ENCODE results near the gene EBI3. TPM values are rescaled to one million over a fixed set of nuclear protein-coding genes. Genes with fewer than 3 reads are reported as not detected.

Gene EBI3
- total RNA-seq, 2 experiments from 2014 or later = not detected

- peaks cover 41 to 43% of the 10 kb centered on the region in 2 experiments for H3K27me3 ChIP-seq (ENCODE audit: control insufficient read depth in 1 of 2, insufficient read depth in 2 of 2, low read length in 2 of 2)
- CTCF ChIA-PET = no interaction called here
- intact Hi-C loops (cut with DNase I, micrococcal nuclease) = no loop called here
- ATAC-seq (ENCODE audit: poor library complexity) (no peak), DNase-seq (no peak)
- no peaks in the 10 kb centered on the region for H3K9me3 ChIP-seq (ENCODE audit: control insufficient read depth in 1 of 2, insufficient read depth in 1 of 2, low read length in 2 of 2)
- H3K36me3 ChIP-seq (ENCODE audit: insufficient read depth, low read length) = no peaks in the 10 kb centered on the region
- Mint-ChIP-seq H3K27me3 (peaks cover 69% of the 10 kb centered on the region), H3K9me3 (no peaks in the 10 kb centered on the region), H3K4me1 (ENCODE audit: low read depth) (peaks cover 10% of the 10 kb centered on the region), H3K36me3 (ENCODE audit: low read depth) (no peaks in the 10 kb centered on the region), H3K27ac (no peak overlapping the region), H3K4me3 (no peak overlapping the region)
- peaks cover 5% of the 10 kb centered on the region for H3K4me1 ChIP-seq (ENCODE audit: insufficient read depth, low read length)
- H3K27ac ChIP-seq (ENCODE audit: low read depth in 1 of 2, low read length in 2 of 2) = no peak overlapping the region
- POLR2A ChIA-PET = no interaction called here
- no peak overlapping the region for H3K4me3 ChIP-seq (ENCODE audit: low read length)
- no peak for TF ChIP-seq CTCF (IDR thresholded peaks at IDR 0.05)
These were observed 32.1 kb upstream of the EBI3 start for GRCh38 chr19:4197228-4197624.

GRCh38 chr19:4197625-4198466, 31.5 kb upstream of the EBI3 start:
- H3K4me1 Mint-ChIP-seq (ENCODE audit: low read depth) = peaks cover 10% of the 10 kb centered on the region
- H3K36me3 Mint-ChIP-seq (ENCODE audit: low read depth) = no peaks in the 10 kb centered on the region
- no peaks in the 10 kb centered on the region for H3K36me3 ChIP-seq (ENCODE audit: insufficient read depth, low read length)
- H3K27me3 Mint-ChIP-seq = peaks cover 69% of the 10 kb centered on the region
- no peak overlapping the region for H3K27ac Mint-ChIP-seq
- peaks cover 41 to 43% of the 10 kb centered on the region in 2 experiments for H3K27me3 ChIP-seq (ENCODE audit: control insufficient read depth in 1 of 2, insufficient read depth in 2 of 2, low read length in 2 of 2)
- intact Hi-C loops (cut with DNase I, micrococcal nuclease) = no loop called here
- peak; percentile 21 for ATAC-seq (ENCODE audit: poor library complexity)
- H3K4me3 Mint-ChIP-seq = peak overlapping the region; percentile 7
- TF ChIP-seq CTCF (IDR thresholded peaks at IDR 0.05) = no peak
- no peak for DNase-seq
- POLR2A ChIA-PET = no interaction called here
- peaks cover 5% of the 10 kb centered on the region for H3K4me1 ChIP-seq (ENCODE audit: insufficient read depth, low read length)
- H3K9me3 ChIP-seq (ENCODE audit: control insufficient read depth in 1 of 2, insufficient read depth in 1 of 2, low read length in 2 of 2) = no peaks in the 10 kb centered on the region
- CTCF ChIA-PET = no interaction called here
- H3K27ac ChIP-seq (ENCODE audit: low read depth in 1 of 2, low read length in 2 of 2) = no peak overlapping the region
- H3K9me3 Mint-ChIP-seq = no peaks in the 10 kb centered on the region
- no peak overlapping the region for H3K4me3 ChIP-seq (ENCODE audit: low read length)

GRCh38 chr19:4198467-4199126, 30.7 kb upstream of the EBI3 start:
- H3K27ac ChIP-seq (ENCODE audit: low read depth in 1 of 2, low read length in 2 of 2) = no peak overlapping the region
- H3K4me3 Mint-ChIP-seq = no peak overlapping the region
- intact Hi-C loops (cut with DNase I, micrococcal nuclease) = no loop called here
- no peak for DNase-seq
- ChIA-PET CTCF (no interaction called here), POLR2A (no interaction called here)
- peaks cover 64% of the 10 kb centered on the region for H3K27me3 Mint-ChIP-seq
- H3K9me3 Mint-ChIP-seq = no peaks in the 10 kb centered on the region
- H3K27me3 ChIP-seq (ENCODE audit: control insufficient read depth in 1 of 2, insufficient read depth in 2 of 2, low read length in 2 of 2) = peaks cover 41 to 43% of the 10 kb centered on the region in 2 experiments
- TF ChIP-seq CTCF (IDR thresholded peaks at IDR 0.05) = no peak
- H3K36me3 ChIP-seq (ENCODE audit: insufficient read depth, low read length) = no peaks in the 10 kb centered on the region
- H3K4me1 ChIP-seq (ENCODE audit: insufficient read depth, low read length) = peaks cover 5% of the 10 kb centered on the region
- H3K4me3 ChIP-seq (ENCODE audit: low read length) = no peak overlapping the region
- H3K9me3 ChIP-seq (ENCODE audit: control insufficient read depth in 1 of 2, insufficient read depth in 1 of 2, low read length in 2 of 2) = no peaks in the 10 kb centered on the region
- no peaks in the 10 kb centered on the region for H3K36me3 Mint-ChIP-seq (ENCODE audit: low read depth)
- H3K4me1 Mint-ChIP-seq (ENCODE audit: low read depth) = peaks cover 10% of the 10 kb centered on the region
- ATAC-seq (ENCODE audit: poor library complexity) = no peak
- no peak overlapping the region for H3K27ac Mint-ChIP-seq
